ENCODE results near the gene APEH.

APEH gene

DNA sequence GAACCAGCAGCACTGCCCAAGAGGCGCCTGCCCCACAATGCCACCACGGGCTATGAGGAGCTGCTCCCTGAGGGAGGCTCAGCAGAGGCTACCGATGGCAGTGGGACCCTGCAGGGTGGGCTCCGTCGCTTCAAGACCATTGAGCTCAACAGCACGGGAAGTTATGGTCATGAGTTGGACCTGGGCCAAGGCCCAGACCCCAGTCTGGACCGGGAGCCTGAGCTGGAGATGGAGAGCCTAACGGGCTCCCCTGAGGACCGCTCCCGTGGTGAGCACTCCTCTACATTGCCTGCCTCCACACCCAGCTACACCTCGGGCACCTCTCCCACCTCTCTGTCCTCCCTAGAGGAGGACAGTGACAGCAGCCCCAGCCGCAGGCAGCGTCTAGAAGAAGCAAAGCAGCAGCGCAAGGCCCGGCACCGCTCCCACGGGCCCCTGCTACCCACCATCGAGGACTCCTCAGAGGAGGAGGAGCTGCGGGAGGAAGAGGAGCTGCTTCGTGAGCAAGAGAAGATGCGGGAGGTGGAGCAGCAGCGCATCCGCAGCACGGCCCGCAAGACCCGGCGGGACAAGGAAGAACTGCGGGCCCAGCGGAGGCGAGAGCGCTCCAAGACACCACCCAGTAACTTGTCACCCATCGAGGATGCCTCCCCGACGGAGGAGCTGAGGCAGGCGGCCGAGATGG lies 21.8 kb upstream of the APEH start:
- no peak for DNase-seq

GRCh38 chr3:49652903-49653415 lies 21.2 kb upstream of the APEH start:
- DNase-seq: no peak

GRCh38 chr3:49653621-49654020 lies 20.5 kb upstream of the APEH start:
- DNase-seq: no peak

DNA sequence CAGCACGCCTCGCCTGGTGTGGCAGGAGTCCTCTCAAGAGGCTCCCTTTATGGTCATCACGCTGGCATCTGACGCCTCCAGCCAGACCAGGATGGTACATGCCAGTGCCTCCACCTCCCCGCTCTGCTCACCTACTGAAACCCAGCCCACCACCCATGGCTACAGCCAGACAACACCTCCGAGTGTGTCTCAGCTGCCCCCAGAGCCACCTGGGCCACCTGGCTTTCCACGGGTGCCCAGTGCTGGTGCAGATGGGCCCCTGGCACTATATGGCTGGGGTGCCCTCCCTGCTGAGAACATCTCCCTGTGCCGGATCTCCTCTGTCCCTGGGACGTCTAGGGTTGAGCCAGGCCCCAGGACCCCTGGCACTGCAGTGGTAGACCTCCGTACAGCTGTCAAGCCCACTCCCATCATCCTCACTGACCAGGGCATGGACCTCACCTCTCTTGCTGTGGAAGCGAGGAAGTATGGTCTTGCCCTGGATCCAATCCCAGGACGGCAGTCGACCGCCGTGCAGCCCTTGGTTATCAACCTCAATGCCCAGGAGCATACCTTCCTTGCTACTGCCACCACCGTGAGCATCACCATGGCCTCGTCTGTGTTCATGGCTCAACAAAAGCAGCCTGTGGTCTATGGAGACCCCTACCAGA lies 19.9 kb upstream of the APEH start:
- DNase-seq: no peak

DNA sequence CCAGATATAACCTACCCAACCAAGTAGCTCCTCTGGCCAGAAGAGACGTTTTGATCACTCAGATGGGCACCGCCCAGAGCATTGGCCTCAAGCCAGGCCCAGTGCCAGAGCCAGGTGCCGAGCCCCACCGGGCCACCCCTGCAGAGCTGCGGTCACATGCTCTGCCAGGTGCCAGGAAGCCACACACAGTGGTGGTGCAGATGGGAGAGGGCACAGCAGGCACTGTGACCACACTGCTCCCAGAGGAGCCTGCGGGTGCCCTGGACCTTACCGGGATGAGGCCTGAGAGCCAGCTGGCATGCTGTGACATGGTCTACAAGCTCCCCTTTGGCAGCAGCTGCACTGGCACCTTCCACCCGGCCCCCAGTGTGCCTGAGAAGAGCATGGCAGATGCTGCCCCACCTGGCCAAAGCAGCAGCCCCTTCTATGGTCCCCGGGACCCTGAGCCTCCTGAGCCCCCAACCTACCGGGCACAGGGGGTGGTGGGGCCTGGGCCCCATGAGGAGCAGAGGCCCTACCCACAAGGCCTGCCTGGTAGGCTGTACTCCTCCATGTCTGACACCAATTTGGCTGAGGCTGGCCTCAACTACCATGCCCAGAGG lies 19.1 kb upstream of the APEH start:
- DNase-seq: no peak

DNA sequence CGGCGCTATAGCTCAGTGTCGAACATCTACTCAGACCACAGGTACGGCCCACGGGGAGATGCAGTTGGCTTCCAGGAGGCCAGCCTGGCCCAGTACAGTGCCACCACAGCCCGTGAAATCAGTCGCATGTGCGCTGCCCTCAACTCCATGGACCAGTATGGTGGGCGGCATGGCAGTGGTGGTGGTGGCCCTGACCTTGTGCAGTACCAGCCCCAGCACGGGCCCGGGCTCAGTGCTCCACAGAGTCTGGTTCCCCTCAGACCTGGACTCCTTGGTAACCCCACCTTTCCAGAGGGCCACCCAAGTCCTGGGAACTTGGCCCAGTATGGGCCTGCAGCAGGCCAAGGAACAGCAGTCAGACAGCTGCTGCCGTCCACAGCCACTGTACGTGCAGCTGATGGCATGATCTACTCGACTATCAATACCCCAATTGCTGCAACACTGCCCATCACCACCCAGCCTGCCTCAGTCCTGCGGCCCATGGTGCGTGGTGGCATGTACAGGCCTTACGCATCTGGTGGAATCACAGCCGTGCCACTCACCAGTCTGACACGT lies 18.3 kb upstream of the APEH start:
- DNase-seq: no peak

DNA sequence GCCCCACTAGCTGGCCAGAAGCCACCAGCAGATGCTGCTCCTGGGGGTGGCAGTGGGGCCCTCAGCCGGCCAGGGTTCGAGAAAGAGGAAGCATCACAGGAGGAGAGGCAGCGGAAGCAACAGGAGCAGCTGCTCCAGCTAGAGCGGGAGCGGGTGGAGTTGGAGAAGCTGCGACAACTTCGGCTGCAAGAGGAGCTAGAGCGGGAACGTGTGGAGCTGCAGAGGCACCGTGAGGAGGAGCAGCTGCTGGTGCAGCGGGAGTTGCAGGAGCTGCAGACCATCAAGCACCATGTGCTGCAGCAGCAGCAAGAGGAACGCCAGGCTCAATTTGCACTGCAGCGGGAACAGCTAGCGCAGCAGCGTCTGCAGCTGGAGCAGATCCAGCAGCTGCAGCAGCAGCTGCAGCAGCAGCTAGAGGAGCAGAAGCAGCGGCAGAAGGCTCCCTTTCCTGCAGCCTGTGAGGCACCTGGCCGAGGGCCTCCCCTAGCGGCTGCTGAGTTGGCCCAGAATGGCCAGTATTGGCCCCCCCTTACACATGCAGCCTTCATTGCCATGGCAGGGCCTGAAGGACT lies 17.5 kb upstream of the APEH start:
- no peak for DNase-seq

DNA sequence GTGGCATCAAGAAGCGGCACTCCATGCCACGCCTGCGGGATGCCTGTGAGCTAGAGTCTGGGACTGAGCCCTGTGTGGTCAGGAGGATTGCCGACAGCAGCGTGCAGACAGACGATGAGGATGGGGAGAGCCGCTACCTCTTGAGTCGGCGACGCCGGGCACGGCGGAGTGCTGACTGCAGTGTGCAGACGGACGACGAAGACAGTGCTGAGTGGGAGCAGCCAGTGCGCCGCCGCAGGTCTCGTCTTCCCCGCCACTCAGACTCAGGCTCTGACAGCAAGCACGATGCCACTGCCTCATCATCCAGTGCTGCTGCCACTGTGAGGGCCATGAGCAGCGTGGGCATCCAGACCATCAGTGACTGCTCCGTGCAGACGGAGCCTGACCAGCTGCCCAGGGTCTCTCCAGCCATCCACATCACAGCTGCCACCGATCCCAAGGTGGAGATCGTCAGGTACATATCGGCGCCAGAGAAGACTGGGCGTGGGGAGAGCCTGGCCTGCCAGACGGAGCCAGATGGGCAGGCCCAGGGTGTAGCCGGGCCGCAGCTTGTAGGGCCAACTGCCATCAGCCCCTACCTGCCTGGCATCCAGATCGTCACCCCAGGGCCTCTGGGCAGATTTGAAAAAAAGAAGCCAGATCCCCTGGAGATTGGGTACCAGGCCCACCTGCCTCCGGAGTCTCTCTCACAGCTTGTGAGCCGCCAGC lies 16.8 kb upstream of the APEH start:
- no peak for DNase-seq

GRCh38 chr3:49658711-49659110 lies 15.4 kb upstream of the APEH start:
- no peak for DNase-seq

DNA sequence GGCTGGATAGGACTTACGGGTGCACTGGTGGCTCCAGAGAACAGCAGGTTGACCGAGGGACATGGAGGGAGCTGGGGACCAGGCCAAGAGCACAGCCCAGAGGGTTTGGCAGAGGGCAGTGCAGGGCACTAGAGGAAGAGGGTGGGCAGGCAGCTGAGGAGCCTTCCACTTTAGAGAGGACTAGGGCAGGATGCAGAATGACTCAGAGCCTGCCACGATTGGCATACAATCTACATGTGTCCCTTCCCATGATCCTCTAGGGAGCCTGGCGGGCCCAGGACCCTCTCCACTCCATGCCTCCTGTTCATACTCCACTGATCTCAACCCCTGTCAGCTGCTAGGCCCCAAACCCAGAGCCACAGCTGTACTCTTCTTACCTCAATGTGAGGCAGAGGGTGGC lies 14.4 kb upstream of the APEH start:
- DNase-seq: no peak

- no peak for DNase-seq
Observed at GRCh38 chr3:49661281-49661680, 12.9 kb upstream of the APEH start.

GRCh38 chr3:49662021-49662420 lies 12.1 kb upstream of the APEH start:
- no peak for DNase-seq

DNA sequence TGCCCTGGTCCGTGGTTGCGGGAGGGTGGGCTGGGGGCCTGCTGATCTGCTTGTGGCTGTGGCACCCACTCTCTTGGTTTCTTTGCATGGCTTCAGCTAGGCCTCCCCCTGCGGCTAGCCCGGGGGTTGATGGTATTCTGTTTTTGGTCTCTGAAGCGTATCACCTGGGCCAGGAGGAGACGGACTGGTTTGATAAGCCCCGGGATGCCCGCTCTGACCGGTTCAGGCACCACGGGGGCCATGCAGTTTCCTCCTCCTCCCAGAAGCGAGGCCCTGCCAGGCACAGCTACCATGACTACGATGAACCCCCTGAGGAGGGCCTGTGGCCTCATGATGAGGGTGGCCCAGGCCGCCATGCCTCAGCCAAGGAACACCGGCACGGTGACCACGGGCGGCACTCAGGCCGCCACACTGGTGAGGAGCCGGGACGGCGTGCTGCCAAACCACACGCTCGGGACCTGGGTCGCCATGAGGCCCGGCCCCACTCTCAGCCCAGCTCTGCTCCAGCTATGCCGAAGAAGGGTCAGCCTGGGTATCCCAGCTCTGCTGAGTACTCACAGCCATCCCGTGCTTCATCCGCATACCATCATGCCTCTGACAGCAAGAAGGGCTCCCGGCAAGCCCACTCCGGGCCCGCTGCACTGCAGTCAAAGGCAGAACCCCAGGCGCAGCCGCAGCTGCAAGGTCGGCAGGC lies 11.3 kb upstream of the APEH start:
- no peak for DNase-seq

DNA sequence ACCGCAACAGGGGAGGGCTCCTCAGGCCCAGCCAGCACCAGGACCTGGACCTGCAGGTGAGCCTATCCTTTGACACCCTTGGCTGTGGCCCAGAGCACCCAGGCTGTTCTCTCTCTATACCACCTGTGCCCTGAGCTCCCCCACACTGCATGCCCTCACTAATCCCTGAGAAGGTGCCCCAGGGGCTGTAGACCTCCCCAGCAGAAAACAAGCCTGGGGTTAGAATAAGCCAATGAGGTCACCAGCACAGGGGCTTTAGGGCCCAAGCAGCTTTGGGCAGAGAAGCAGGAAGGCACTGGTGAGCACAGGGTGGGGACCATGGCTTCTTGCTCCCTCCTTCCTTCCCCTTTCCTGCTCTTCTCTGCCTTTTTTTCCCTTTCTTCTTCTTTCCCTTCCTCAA lies 10.3 kb upstream of the APEH start:
- DNase-seq: no peak

- no peak for DNase-seq
Observed at GRCh38 chr3:49664300-49664699, 9.9 kb upstream of the APEH start.

DNA sequence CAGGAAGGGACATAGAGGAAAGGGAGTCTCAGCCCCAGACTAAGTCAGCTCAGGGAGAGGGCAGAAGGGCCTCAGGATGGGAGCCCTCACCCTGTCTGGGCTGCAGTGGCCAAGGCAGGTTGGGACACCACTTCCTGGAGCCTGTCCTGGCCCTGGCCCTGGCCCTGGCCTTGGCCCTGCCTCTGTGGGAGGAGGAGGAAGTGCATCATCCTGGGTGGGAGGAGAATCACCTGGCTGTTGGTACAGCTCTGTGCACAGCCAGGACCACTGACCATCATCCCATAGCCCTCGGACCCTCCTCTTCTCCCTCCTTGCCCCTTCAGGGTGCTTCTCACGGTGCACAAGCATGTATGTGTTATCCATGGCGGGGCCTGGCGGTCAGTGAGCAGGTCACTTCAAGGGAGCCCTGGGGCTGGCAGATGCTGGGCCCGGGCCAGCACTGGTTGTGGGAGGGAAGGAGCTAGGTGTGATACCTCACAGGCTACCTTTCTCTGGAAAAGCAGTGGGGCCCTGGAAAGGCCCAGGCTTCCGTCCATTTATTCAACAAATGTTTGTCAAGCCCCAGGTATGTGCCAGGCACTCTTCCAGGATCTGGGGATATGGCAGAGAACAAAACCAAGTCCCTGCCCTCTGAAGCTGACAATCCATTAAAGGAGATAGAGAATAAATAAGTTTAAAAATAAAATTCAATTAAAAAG lies 8.2 kb upstream of the APEH start:
- DNase-seq: no peak

DNA sequence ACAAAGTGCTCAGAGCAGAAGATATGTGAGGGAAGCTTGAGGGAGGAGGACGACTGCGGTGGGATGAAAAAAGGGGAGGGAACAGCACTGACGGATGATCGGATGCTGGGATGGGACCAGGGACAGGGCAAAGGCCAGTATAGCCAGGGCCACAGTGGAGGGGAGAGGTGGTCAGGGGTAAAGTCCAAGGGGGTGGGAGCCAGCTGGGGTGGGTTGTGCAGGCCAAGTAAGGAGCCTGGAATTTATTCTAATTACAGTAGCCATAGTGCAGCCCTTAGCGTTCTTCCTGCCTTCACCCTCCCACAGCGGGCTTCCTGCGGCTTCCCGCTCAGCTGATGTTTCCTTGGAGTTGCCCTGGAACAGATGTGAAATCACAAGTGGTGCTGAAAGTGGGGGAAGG lies 7.6 kb upstream of the APEH start:
- DNase-seq: no peak

DNA sequence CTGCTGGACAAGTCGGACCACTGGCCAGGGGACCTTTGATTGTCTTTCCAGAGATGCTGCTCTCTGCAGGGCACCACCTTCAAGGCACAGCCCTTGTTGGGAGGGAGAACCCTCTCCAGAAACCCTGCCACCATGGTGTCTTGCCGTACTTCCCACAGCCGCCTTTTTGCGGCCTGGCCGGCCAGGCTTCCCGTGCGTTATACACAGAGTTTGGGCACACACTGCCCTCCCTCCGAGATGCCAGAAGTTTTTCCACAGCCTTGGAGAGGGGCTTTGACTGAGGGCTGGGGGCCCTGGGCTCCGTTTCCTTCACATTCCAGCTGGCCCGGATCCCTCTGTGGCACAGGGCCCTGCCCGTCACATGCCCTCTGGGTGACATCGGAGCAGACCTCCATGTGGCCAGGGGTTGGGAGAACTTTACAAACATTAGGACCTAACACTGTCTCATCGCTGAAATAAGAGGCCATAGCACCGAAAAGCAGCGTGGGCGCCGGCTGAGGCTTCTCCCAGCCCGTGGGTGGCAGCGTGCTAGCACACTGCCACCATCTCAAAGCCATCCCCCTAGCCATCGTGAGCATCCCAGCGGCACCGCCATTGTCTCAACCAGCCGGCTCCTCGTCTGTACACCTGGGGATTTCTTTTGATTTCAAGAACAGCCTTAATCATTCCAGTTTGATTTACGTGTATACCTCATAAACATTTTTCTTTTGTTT lies 6.3 kb upstream of the APEH start:
- DNase-seq: no peak

- no peak for DNase-seq
Observed at GRCh38 chr3:49668414-49668797, 5.7 kb upstream of the APEH start.

GRCh38 chr3:49668861-49669260 lies 5.3 kb upstream of the APEH start:
- no peak for DNase-seq

DNA sequence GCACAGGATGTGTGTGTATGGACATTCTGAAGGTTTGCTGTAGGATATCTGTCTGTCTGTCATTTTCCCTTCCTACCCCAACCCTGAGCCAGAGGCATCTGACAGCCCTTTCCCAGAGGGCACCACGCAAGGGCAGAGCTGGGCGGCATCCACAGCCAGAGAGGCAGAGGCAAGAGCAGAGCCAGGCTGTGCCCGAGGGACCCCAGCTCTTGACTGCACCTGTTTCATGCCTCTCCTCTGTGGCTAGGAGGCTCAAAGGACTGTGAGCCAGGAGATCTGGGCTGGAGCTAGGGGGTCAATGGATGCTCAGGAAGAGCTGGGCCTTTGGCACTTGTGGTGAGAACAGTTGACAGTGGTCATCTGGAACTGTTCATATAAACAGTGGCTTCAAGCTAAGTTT lies 4.8 kb upstream of the APEH start:
- DNase-seq: no peak
